Suprapubic skin (tissue), 4 donors: Measurements from ENCODE around the gene SEMA3G.

ENCODE experiments used
- CTCF ChIP-seq, 2 donors: fragments of 200-600 bp in 1 of 2; fragments of 450-650 bp in 1 of 2; sonication (generic) in 1 of 2; IDR thresholded peaks; one replicate each; pipeline ENCODE4 v1.5.1; 2016 to 2019; ENCODE audit warnings: antibody characterized with exemption in 2 of 2, mild to moderate bottlenecking in 1 of 2, moderate library complexity in 1 of 2
- POLR2A ChIP-seq, 2 donors: fragments of 450-650 bp; IDR thresholded peaks; one replicate each; pipeline ENCODE4 v1.6.1; 2017; ENCODE audit warnings: antibody characterized with exemption in 2 of 2, mild to moderate bottlenecking in 2 of 2, moderate library complexity in 2 of 2
- POLR2AphosphoS5 ChIP-seq, 3 donors: sonication (generic); formaldehyde crosslinking; IDR thresholded peaks; one replicate each; pipeline ENCODE4 v1.6.1; 2017; ENCODE audit warnings: antibody characterized with exemption in 3 of 3

DNA sequence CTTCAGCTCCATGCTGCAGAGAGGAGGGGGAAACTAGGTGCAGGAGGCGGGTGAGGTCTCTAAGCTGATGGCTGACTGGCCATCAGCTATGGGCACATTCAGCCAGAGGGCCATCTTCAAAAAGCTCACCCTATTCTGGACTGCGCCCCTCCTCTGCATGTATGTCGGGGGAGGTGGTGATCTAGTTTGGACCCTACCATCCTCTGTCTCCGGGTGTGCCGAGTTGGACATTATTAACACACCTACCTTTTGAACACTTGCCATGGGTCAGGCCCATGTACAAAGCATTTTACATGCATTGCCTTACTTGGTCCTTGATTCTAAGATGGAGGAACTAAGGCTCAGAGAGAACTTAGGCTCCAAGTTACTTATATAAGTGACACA, 11.9 kb upstream of the SEMA3G start:
- TF ChIP-seq CTCF (IDR thresholded peaks at IDR 0.05) (no peak), POLR2A (IDR thresholded peaks at IDR 0.05) (no peak), POLR2AphosphoS5 (IDR thresholded peaks at IDR 0.05) (no peak)
